IMR-90 (cell line): ENCODE results near the gene HOXB8. TPM values are rescaled to one million over a fixed set of nuclear protein-coding genes. Genes with fewer than 3 reads are reported as not detected.

ENCODE experiments used
- ATAC-seq: fragments of 200-7000 bp; cut with Tn5 transposase; 2 replicates; pipeline ENCODE4 v1.9.1; 2020; ENCODE audit warnings: low read depth, mild to moderate bottlenecking, moderate library complexity
- BruUV-seq: library from RNA; stranded (reverse); fragments of 400-500 nt; replicated peaks from 2 replicates; lab custom pipeline; 2021; lab: Mats Ljungman, UMichigan
- CTCF ChIA-PET: fragments of 300-600 bp; formaldehyde crosslinking; extraction: SDS; loops from one replicate; lab custom pipeline; 2021; ENCODE audit warnings: antibody characterized with exemption; lab: Yijun Ruan, JAX
- POLR2A ChIA-PET: fragments of 300-600 bp; sonication (Branson Sonifier 250); formaldehyde crosslinking; loops from one replicate; lab custom pipeline; 2022; ENCODE audit warnings: antibody characterized with exemption; ENCODE audit not compliant: unreplicated experiment; lab: Charles Lee
- DNase-seq: peaks from one replicate; pipeline ENCODE4 v3.0.0; 2013
- H2AFZ ChIP-seq: replicated peaks from 2 replicates; pipeline ENCODE3; 2013; ENCODE audit warnings: low read length, mild to moderate bottlenecking; ENCODE audit not compliant: poor library complexity
- H2AK5ac ChIP-seq: 2 replicates; pipeline ENCODE4 v1.6.1; 2013; ENCODE audit warnings: low read depth, low read length, inconsistent platforms
- H2AK9ac ChIP-seq: replicated peaks from 2 replicates; pipeline ENCODE3; 2013; ENCODE audit warnings: mild to moderate bottlenecking, low read depth, low read length, moderate library complexity; ENCODE audit not compliant: poor library complexity
- H2BK120ac ChIP-seq: 2 replicates; pipeline ENCODE4 v1.6.1; 2013; ENCODE audit warnings: low read depth, low read length, inconsistent platforms
- H2BK15ac ChIP-seq: 3 replicates; pipeline ENCODE4 v1.6.1; 2013; ENCODE audit warnings: low read depth, low read length, inconsistent platforms
- H2BK20ac ChIP-seq: 2 replicates; pipeline ENCODE4 v1.6.1; 2013; ENCODE audit warnings: low read depth, mild to moderate bottlenecking, inconsistent platforms, low read length, moderate library complexity
- H2BK5ac ChIP-seq: 2 replicates; pipeline ENCODE4 v1.6.1; 2013; ENCODE audit warnings: mild to moderate bottlenecking, low read depth, low read length, inconsistent platforms; ENCODE audit not compliant: poor library complexity, severe bottlenecking
- H3K14ac ChIP-seq: replicated peaks from 2 replicates; pipeline ENCODE4 v1.6.1; 2013; ENCODE audit warnings: low read depth, low read length, inconsistent platforms
- H3K18ac ChIP-seq: 2 replicates; pipeline ENCODE4 v1.6.1; 2013; ENCODE audit warnings: low read depth, low read length, control low read depth
- H3K23ac ChIP-seq: 2 replicates; pipeline ENCODE4 v1.6.1; 2013; ENCODE audit warnings: low read depth, low read length, inconsistent platforms
- H3K27ac ChIP-seq: 2 replicates; pipeline ENCODE4 v1.5.1; 2013; ENCODE audit warnings: mild to moderate bottlenecking, control low read depth, low read length; ENCODE audit not compliant: insufficient read depth
- H3K27me3 ChIP-seq: 2 replicates; pipeline ENCODE4 v1.6.1; 2013; ENCODE audit warnings: low read length; ENCODE audit not compliant: control insufficient read depth, insufficient read depth
- H3K36me3 ChIP-seq: 2 replicates; pipeline ENCODE4 v1.6.1; 2013; ENCODE audit warnings: low read length, mixed read lengths; ENCODE audit not compliant: control insufficient read depth, insufficient read depth
- H3K4ac ChIP-seq: 2 replicates; pipeline ENCODE4 v1.6.1; 2013; ENCODE audit warnings: low read depth, low read length, inconsistent platforms
- H3K4me1 ChIP-seq: 2 replicates; pipeline ENCODE4 v1.6.1; 2013; ENCODE audit warnings: low read length, mixed read lengths; ENCODE audit not compliant: control insufficient read depth, insufficient read depth
- H3K4me2 ChIP-seq: 2 replicates; pipeline ENCODE4 v1.6.1; 2013; ENCODE audit warnings: low read depth, mild to moderate bottlenecking, control low read depth, low read length, moderate library complexity
- H3K4me3 ChIP-seq: 2 replicates; pipeline ENCODE4 v1.5.1; 2013; ENCODE audit warnings: low read depth, mild to moderate bottlenecking, control low read depth, low read length, moderate library complexity; ENCODE audit not compliant: insufficient read depth
- H3K56ac ChIP-seq: 2 replicates; pipeline ENCODE4 v1.6.1; 2013; ENCODE audit warnings: low read length, inconsistent platforms; ENCODE audit not compliant: insufficient read depth; ENCODE audit errors: extremely low read depth
- H3K79me1 ChIP-seq, 2 experiments: 2 replicates each; pipeline ENCODE4 v1.6.1; 2013; ENCODE audit warnings: low read length in 2 of 2, inconsistent platforms in 1 of 2, low read depth in 1 of 2
- H3K9ac ChIP-seq: 2 replicates; pipeline ENCODE4 v1.6.1; 2013; ENCODE audit warnings: low read depth, low read length, control low read depth
- H3K9me1 ChIP-seq: 2 replicates; pipeline ENCODE4 v1.6.1; 2013; ENCODE audit warnings: low read length, inconsistent platforms; ENCODE audit not compliant: insufficient read depth
- H3K9me3 ChIP-seq: 2 replicates; pipeline ENCODE4 v1.6.1; 2013; ENCODE audit warnings: low read length; ENCODE audit not compliant: control insufficient read depth, insufficient read depth
- H4K20me1 ChIP-seq: 2 replicates; pipeline ENCODE4 v1.6.1; 2013; ENCODE audit warnings: low read length, inconsistent platforms; ENCODE audit not compliant: insufficient read depth
- H4K5ac ChIP-seq: 2 replicates; pipeline ENCODE4 v1.6.1; 2013; ENCODE audit warnings: mild to moderate bottlenecking, low read depth, low read length, control low read depth
- H4K8ac ChIP-seq, 2 experiments: 2 replicates each; pipeline ENCODE4 v1.6.1; 2013; ENCODE audit warnings: low read depth in 2 of 2, low read length in 2 of 2, control low read depth in 1 of 2, inconsistent platforms in 1 of 2
- H4K91ac ChIP-seq: 2 replicates; pipeline ENCODE4 v1.6.1; 2013; ENCODE audit warnings: low read depth, low read length, inconsistent platforms; ENCODE audit not compliant: insufficient read depth
- BHLHE40 ChIP-seq: fragments of 150-350 bp; IDR thresholded peaks from 2 replicates; pipeline ENCODE4 v1.6.1; 2016; ENCODE audit warnings: mild to moderate bottlenecking, low read depth, low read length
- CEBPB ChIP-seq: IDR thresholded peaks from 2 replicates; pipeline ENCODE4 v1.6.1; 2012; ENCODE audit warnings: low read depth, low read length, improper control_type of control experiment
- ELK1 ChIP-seq: fragments of 150-350 bp; IDR thresholded peaks from 2 replicates; pipeline ENCODE4 v1.6.1; 2016; ENCODE audit warnings: low read depth, mild to moderate bottlenecking, low read length, moderate library complexity, borderline replicate concordance
- FOS ChIP-seq: fragments of 150-350 bp; IDR thresholded peaks from 2 replicates; pipeline ENCODE4 v1.6.1; 2016; ENCODE audit warnings: low read depth, low read length
- MAFK ChIP-seq: IDR thresholded peaks from 2 replicates; pipeline ENCODE4 v1.6.1; 2012; ENCODE audit warnings: low read depth, low read length, improper control_type of control experiment
- MAZ ChIP-seq: IDR thresholded peaks from 2 replicates; pipeline ENCODE4 v1.6.1; 2012; ENCODE audit warnings: low read depth, mild to moderate bottlenecking, low read length, improper control_type of control experiment, moderate library complexity, borderline replicate concordance
- RAD21 ChIP-seq: IDR thresholded peaks from 2 replicates; pipeline ENCODE4 v1.6.1; 2012; ENCODE audit warnings: low read length, improper control_type of control experiment
- RCOR1 ChIP-seq: IDR thresholded peaks from 2 replicates; pipeline ENCODE4 v1.6.1; 2012; ENCODE audit warnings: mild to moderate bottlenecking, low read length, improper control_type of control experiment; ENCODE audit not compliant: insufficient replicate concordance
- SMC3 ChIP-seq: fragments of 150-350 bp; IDR thresholded peaks from 2 replicates; pipeline ENCODE4 v1.6.1; 2016; ENCODE audit warnings: low read depth, mild to moderate bottlenecking, antibody characterized with exemption, low read length, moderate library complexity
- USF2 ChIP-seq: fragments of 150-350 bp; IDR thresholded peaks from 2 replicates; pipeline ENCODE4 v1.6.1; 2017; ENCODE audit warnings: mild to moderate bottlenecking, antibody characterized with exemption, low read length, low read depth
- WGBS, 2 experiments: methylation state at CpG; one replicate each; pipeline versions ENCODE4 v1.1.5 to v1.1.7; 2013; ENCODE audit warnings: missing lambda C conversion rate in 2 of 2; ENCODE audit not compliant: insufficient read length in 1 of 2; ENCODE audit errors: extremely low coverage in 2 of 2; 5-methylcytosine and 5-hydroxymethylcytosine counted together
- dilution Hi-C: fragments of 300-500 bp; cut with HindIII; formaldehyde crosslinking; loops from one replicate; pipeline ENCODE4 v1.14.3; 2018; ENCODE audit warnings: low sequenced_read_pairs; ENCODE audit not compliant: unreplicated experiment
- in situ Hi-C: fragments of 300-500 bp; cut with MboI; formaldehyde crosslinking; loops from 3 replicates; pipeline ENCODE4 v1.14.3; 2019; ENCODE audit warnings: low sequenced_read_pairs, inconsistent platforms, mixed read lengths
- intact Hi-C: fragments of 100-400 bp; cut with micrococcal nuclease; formaldehyde crosslinking; loops from 2 replicates; pipeline ENCODE4 v1.10.0; 2022
- polyA plus RNA-seq, 3 experiments: library from polyadenylated mRNA; depleted of rRNA; stranded (reverse); fragments of >200 nt; gene quantifications; 2 replicates each; pipeline ENCODE4 v1.2.3, GENCODE V29; 2012; ENCODE audit warnings: low replicate concordance in 1 of 3
- total RNA-seq: library from RNA; depleted of rRNA; stranded (reverse); fragments of >200 nt; gene quantifications from 2 replicates; pipeline ENCODE4 v1.2.3, GENCODE V29; 2012

The HOXB8 gene
- total and polyA plus RNA-seq, 2 of the 4 experiments (the other 2 are of a cell fraction), result 0.54 to 5.3 TPM

DNA sequence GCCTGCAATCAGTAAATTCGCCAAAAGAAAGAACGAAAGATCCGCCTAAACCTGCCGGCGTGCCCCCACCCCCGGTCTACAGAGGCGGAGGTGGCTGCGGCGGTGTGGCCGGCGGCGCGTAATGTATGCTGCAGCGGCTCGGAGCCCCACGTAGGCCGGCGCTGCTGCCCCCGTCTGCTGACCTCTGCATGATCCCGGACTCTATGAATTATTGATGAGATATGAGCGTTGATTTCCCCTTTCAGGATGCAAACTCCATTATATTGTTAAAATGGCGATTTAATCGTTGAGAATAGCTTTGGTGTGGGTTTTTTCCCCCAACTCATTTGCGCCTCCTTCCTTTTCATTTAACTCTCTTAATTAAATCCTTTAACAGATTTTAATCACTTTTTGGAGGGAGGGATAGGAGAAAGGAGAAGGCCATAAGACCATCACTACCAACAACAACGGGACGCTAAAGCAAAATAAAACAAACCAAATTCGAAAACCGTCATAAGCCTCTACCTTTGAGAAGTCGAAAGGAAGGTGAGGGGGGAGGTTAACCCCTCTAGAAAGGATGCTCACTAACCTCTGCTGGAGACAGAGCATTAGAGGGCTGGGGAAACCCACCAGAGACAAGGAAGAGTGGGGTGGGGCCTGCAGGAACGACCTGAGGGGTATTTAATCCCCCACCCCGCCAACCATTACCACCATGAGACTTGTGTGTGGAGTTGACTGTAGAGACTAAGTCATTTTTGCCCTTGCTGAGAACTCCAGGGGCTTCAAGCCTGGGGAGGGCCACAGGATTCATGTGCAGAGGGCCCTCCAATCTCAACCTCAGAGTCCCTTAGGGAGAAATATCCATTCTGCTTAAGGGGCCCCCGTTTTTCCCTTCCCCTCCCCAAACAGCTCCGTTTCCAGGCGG lies 28.5 kb downstream of the HOXB8 start (continued):
- no peak for TF ChIP-seq CEBPB
- TF ChIP-seq SMC3, result no peak
- TF ChIP-seq RAD21, result no peak

DNA sequence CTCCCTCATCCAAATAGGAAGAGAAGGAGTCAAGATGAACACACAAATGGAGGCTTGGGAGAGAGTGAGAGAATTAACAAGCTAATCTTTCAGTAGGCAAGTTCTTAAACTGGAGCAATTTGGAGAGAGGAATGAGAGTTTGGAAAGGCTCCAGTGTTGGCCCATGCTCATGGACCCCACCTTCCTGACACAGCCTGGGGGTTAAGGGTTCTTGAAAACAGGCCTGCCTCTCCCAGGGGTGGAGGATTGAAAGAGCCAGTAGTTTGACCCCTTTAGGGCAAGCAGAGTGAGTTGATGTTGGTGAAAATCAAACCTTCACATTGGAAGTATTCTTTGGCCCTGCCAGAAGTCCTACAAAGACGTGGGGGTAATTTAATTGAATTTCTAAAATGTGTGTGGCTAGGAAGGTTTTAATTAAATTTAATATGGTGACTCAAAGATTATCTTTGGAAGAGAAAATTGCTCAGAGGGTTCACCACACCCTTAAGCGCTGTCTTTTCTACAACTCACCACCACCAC lies 30.8 kb downstream of the HOXB8 start:
- CTCF ChIA-PET, result interaction anchor here (1.7 kb wide), 1 partner anchor 92 kb away, joined by 4 read pairs; no protein-coding TSS in a partner anchor
- Histone ChIP-seq H3K27me3 (no peaks in the 10 kb centered on the region), H3K4me1 (peaks cover 10% of the 10 kb centered on the region), H2AK5ac (peak overlapping the region; percentile 76), H4K8ac (peak overlapping the region; percentile 89), H3K23ac (peak overlapping the region; percentile 97), H3K18ac (peak overlapping the region; percentile 85), H3K9me1 (no peaks in the 10 kb centered on the region; the same call in 1 of the 2 replicates), H2BK20ac (peak overlapping the region; percentile 76), H2AK9ac (peak overlapping the region; percentile 65), H3K4me2 (peak overlapping the region; percentile 98), H3K9ac (peak overlapping the region; percentile 64), H2BK5ac (peak overlapping the region; percentile 99), H3K36me3 (peaks cover 14% of the 10 kb centered on the region; the same call in 1 of the 2 replicates), H4K20me1 (no peaks in the 10 kb centered on the region; the same call in 1 of the 2 replicates), H2BK15ac (peak overlapping the region; percentile 89; the same call in 2 of the 3 replicates), H4K5ac (peak overlapping the region; percentile 78), H3K4me3 (peak overlapping the region; percentile 91), H2BK120ac (peak overlapping the region; percentile 97), H4K91ac (peak overlapping the region; percentile 90), H3K9me3 (no peaks in the 10 kb centered on the region), H3K4ac (peak overlapping the region; percentile 99), H3K14ac (peak overlapping the region; percentile 92), H3K56ac (peak overlapping the region; percentile 81; the same call in 1 of the 2 replicates), H3K79me1 (no peaks in the 10 kb centered on the region), H2AFZ (peak overlapping the region; percentile 50), H3K27ac (peak overlapping the region; percentile 99)
- BruUV-seq, result no TSS peak
- ATAC-seq (no peak), DNase-seq (peak; percentile 39)
- in situ Hi-C loops (no loop called here), dilution Hi-C loops (no loop called here), intact Hi-C loops (no loop called here)
- WGBS, 2 experiments, result 20% methylated on average over 1 of the region's 2 CpGs; no CpG with 5 or more reads in 1 of the 2 experiments
- POLR2A ChIA-PET, result interaction anchor here (0.6 kb wide), 1 partner anchor 20 kb away, joined by 5 read pairs; no protein-coding TSS in a partner anchor
- no peak for TF ChIP-seq CEBPB
- TF ChIP-seq RCOR1, result no peak
- no peak for TF ChIP-seq USF2
- TF ChIP-seq MAZ, result no peak
- no peak for TF ChIP-seq SMC3
- TF ChIP-seq FOS, result no peak
- TF ChIP-seq MAFK, result no peak
- TF ChIP-seq ELK1, result no peak
- no peak for TF ChIP-seq BHLHE40
